Measurements from ENCODE around the gene TSPAN1. TPM values are rescaled to one million over a fixed set of nuclear protein-coding genes. Genes with fewer than 3 reads are reported as not detected.

Gene TSPAN1
- total RNA-seq, 5 donors from 2014 or later (not counting 1 experiment from before 2014, with no cell fraction given): 0.53 to 0.54 TPM; not detected in 3

GRCh38 chr1:46190539-46190938 is 15.7 kb downstream of the TSPAN1 start:
- H3K9me3 ChIP-seq: no peaks in the 10 kb centered on the region
- CTCF ChIA-PET: interaction anchor here in 1 of 2 donors (0.6 kb wide), 1 partner anchor 24 kb away, joined by 4 read pairs; no protein-coding TSS in a partner anchor
- Mint-ChIP-seq H3K4me3 (no peak overlapping the region), H3K27ac (no peak overlapping the region), H3K36me3 (peaks cover 39% of the 10 kb centered on the region), H3K4me1 (peaks cover 0 to under 1% (median 0%) of the 10 kb centered on the region in 3 donors), H3K27me3 (no peaks in the 10 kb centered on the region), H3K9me3 (no peaks in the 10 kb centered on the region)
- H3K27ac ChIP-seq (ENCODE audit: low read length): no peak overlapping the region
- DNase-seq (no peak), ATAC-seq (replicated peaks in 1 of 4) (no peak)
- H3K4me3 ChIP-seq (ENCODE audit: control insufficient read depth in 1 of 2, extremely low read depth in 1 of 2, low read length in 1 of 2): no peak overlapping the region
- H3K27me3 ChIP-seq (replicated peaks in 1 of 2; ENCODE audit: control insufficient read depth in 2 of 2, extremely low read depth in 1 of 2, insufficient read depth in 2 of 2, low read length in 1 of 2): no peaks in the 10 kb centered on the region
- POLR2A ChIA-PET: no interaction called here
- H3K36me3 ChIP-seq (ENCODE audit: control insufficient read depth in 2 of 2, extremely low read depth in 1 of 2, insufficient read depth in 1 of 2, low read length in 1 of 2): peaks cover 24 to 60% of the 10 kb centered on the region in 2 donors
- H3K4me1 ChIP-seq (ENCODE audit: control insufficient read depth in 1 of 2, extremely low read depth in 1 of 2, insufficient read depth in 2 of 2, low read length in 2 of 2): peaks cover 0 to under 1% of the 10 kb centered on the region in 2 experiments
- WGBS (ENCODE audit: insufficient coverage): 92% methylated on average over 2 of the region's 3 CpGs

DNA sequence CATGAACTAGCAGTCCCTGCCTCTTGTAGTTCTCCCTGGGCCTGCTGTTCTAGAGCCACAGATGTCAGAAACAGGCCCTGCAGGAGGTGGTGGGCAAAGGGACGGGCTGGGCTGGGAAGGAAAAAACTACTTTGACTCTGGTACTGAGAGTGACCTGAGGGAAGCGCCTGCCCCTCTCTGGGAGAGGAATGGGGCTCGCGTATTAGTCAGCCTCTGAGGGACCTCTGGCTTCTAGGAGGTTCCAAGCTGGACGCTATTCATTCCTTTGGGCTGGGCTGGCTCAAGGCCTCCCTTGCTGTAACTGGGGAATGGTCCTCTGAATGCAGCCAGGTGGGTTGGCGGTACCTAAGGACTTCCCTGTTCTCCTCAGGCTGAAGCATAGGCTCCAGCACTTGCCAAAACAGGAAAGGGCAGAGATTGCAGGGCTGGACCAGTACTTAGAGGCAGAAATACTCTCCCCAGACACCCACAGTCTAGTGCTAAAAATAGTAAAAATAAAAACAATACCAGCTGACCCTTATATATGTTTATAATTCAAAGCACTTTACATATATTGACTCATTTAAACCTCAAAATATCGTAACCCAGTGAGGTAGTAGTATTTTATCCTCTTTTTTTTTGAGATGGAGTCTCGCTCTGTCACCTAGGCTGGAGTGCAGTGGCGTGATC is 16.3 kb downstream of the TSPAN1 start:
- Mint-ChIP-seq H3K36me3 (peaks cover 44% of the 10 kb centered on the region), H3K27ac (no peak overlapping the region), H3K9me3 (no peaks in the 10 kb centered on the region), H3K4me3 (no peak overlapping the region), H3K4me1 (peaks cover 2 to 3% (median 2%) of the 10 kb centered on the region in 3 donors), H3K27me3 (no peaks in the 10 kb centered on the region)
- no peaks in the 10 kb centered on the region for H3K9me3 ChIP-seq
- no peak for ATAC-seq (replicated peaks in 1 of 4)
- no peak overlapping the region for H3K27ac ChIP-seq (ENCODE audit: low read length)
- H3K4me1 ChIP-seq (ENCODE audit: control insufficient read depth in 1 of 2, extremely low read depth in 1 of 2, insufficient read depth in 2 of 2, low read length in 2 of 2): peaks cover 0 to 4% of the 10 kb centered on the region in 2 experiments
- peaks cover 24 to 65% of the 10 kb centered on the region in 2 donors for H3K36me3 ChIP-seq (ENCODE audit: control insufficient read depth in 2 of 2, extremely low read depth in 1 of 2, insufficient read depth in 1 of 2, low read length in 1 of 2)
- WGBS (ENCODE audit: insufficient coverage): 99% methylated on average over 6 of the region's 9 CpGs
- ChIA-PET POLR2A (no interaction called here), CTCF (interaction anchor here in 1 of 2 donors (0.6 kb wide), 1 partner anchor 24 kb away, joined by 4 read pairs; no protein-coding TSS in a partner anchor)
- no peaks in the 10 kb centered on the region for H3K27me3 ChIP-seq (replicated peaks in 1 of 2; ENCODE audit: control insufficient read depth in 2 of 2, extremely low read depth in 1 of 2, insufficient read depth in 2 of 2, low read length in 1 of 2)
- no peak for DNase-seq
- no peak overlapping the region for H3K4me3 ChIP-seq (ENCODE audit: control insufficient read depth in 1 of 2, extremely low read depth in 1 of 2, low read length in 1 of 2)

- Histone ChIP-seq H3K9me3 (no peaks in the 10 kb centered on the region), H3K4me3 (ENCODE audit: control insufficient read depth in 1 of 2, extremely low read depth in 1 of 2, low read length in 1 of 2) (no peak overlapping the region), H3K27ac (ENCODE audit: low read length) (no peak overlapping the region), H3K36me3 (ENCODE audit: control insufficient read depth in 2 of 2, extremely low read depth in 1 of 2, insufficient read depth in 1 of 2, low read length in 1 of 2) (peaks cover 24 to 68% of the 10 kb centered on the region in 2 donors), H3K4me1 (ENCODE audit: control insufficient read depth in 1 of 2, extremely low read depth in 1 of 2, insufficient read depth in 2 of 2, low read length in 2 of 2) (peaks cover under 1 to 11% of the 10 kb centered on the region in 2 experiments), H3K27me3 (replicated peaks in 1 of 2; ENCODE audit: control insufficient read depth in 2 of 2, extremely low read depth in 1 of 2, insufficient read depth in 2 of 2, low read length in 1 of 2) (no peaks in the 10 kb centered on the region)
- Mint-ChIP-seq H3K4me3 (no peak overlapping the region), H3K27ac (no peak overlapping the region), H3K9me3 (no peaks in the 10 kb centered on the region), H3K4me1 (peaks cover 9 to 13% (median 10%) of the 10 kb centered on the region in 3 donors), H3K27me3 (no peaks in the 10 kb centered on the region), H3K36me3 (peaks cover 47% of the 10 kb centered on the region)
- DNase-seq: no peak
- ChIA-PET POLR2A (no interaction called here), CTCF (no interaction called here)
- WGBS (ENCODE audit: insufficient coverage): 97% methylated on average over 5 of the region's 10 CpGs
- ATAC-seq (replicated peaks in 1 of 4): no peak
Observed at GRCh38 chr1:46192171-46192570, 17.3 kb downstream of the TSPAN1 start.

- H3K27ac ChIP-seq (ENCODE audit: low read length): no peak overlapping the region
- peaks cover 9 to 20% of the 10 kb centered on the region in 2 experiments for H3K4me1 ChIP-seq (ENCODE audit: control insufficient read depth in 1 of 2, extremely low read depth in 1 of 2, insufficient read depth in 2 of 2, low read length in 2 of 2)
- Mint-ChIP-seq H3K4me3 (no peak overlapping the region), H3K36me3 (peaks cover 39% of the 10 kb centered on the region), H3K27me3 (no peaks in the 10 kb centered on the region), H3K9me3 (no peaks in the 10 kb centered on the region), H3K4me1 (peaks cover 14 to 16% (median 14%) of the 10 kb centered on the region in 3 donors), H3K27ac (no peak overlapping the region)
- 99% methylated on average over 7 of the region's 7 CpGs for WGBS (ENCODE audit: insufficient coverage)
- POLR2A ChIA-PET: no interaction called here
- H3K27me3 ChIP-seq (replicated peaks in 1 of 2; ENCODE audit: control insufficient read depth in 2 of 2, extremely low read depth in 1 of 2, insufficient read depth in 2 of 2, low read length in 1 of 2): no peaks in the 10 kb centered on the region
- DNase-seq: no peak
- H3K4me3 ChIP-seq (ENCODE audit: control insufficient read depth in 1 of 2, extremely low read depth in 1 of 2, low read length in 1 of 2): no peak overlapping the region
- CTCF ChIA-PET: no interaction called here
- H3K36me3 ChIP-seq (ENCODE audit: control insufficient read depth in 2 of 2, extremely low read depth in 1 of 2, insufficient read depth in 1 of 2, low read length in 1 of 2): peaks cover 24 to 62% of the 10 kb centered on the region in 2 donors
- H3K9me3 ChIP-seq: no peaks in the 10 kb centered on the region
- ATAC-seq (replicated peaks in 1 of 4): no peak
Observed at GRCh38 chr1:46193285-46193684, 18.4 kb downstream of the TSPAN1 start.

GRCh38 chr1:46193984-46194570 is 19.2 kb downstream of the TSPAN1 start:
- DNase-seq: no peak
- Mint-ChIP-seq H3K27ac (no peak overlapping the region), H3K27me3 (no peaks in the 10 kb centered on the region), H3K9me3 (no peaks in the 10 kb centered on the region), H3K36me3 (peaks cover 37% of the 10 kb centered on the region), H3K4me3 (no peak overlapping the region), H3K4me1 (peaks cover 16 to 18% (median 18%) of the 10 kb centered on the region in 3 donors)
- Histone ChIP-seq H3K27me3 (replicated peaks in 1 of 2; ENCODE audit: control insufficient read depth in 2 of 2, extremely low read depth in 1 of 2, insufficient read depth in 2 of 2, low read length in 1 of 2) (no peaks in the 10 kb centered on the region), H3K4me3 (ENCODE audit: control insufficient read depth in 1 of 2, extremely low read depth in 1 of 2, low read length in 1 of 2) (no peak overlapping the region), H3K4me1 (ENCODE audit: control insufficient read depth in 1 of 2, extremely low read depth in 1 of 2, insufficient read depth in 2 of 2, low read length in 2 of 2) (peaks cover 11 to 28% of the 10 kb centered on the region in 2 experiments), H3K9me3 (no peaks in the 10 kb centered on the region), H3K36me3 (ENCODE audit: control insufficient read depth in 2 of 2, extremely low read depth in 1 of 2, insufficient read depth in 1 of 2, low read length in 1 of 2) (peaks cover 24 to 58% of the 10 kb centered on the region in 2 donors), H3K27ac (ENCODE audit: low read length) (no peak overlapping the region)
- CTCF ChIA-PET: interaction anchor here in 1 of 2 donors (1.0 kb wide), 1 partner anchor 11 kb away, joined by 3 read pairs; no protein-coding TSS in a partner anchor
- WGBS (ENCODE audit: insufficient coverage): 100% methylated on average over 8 of the region's 9 CpGs
- no peak for ATAC-seq (replicated peaks in 1 of 4)
- POLR2A ChIA-PET: no interaction called here

- Histone ChIP-seq H3K27me3 (replicated peaks in 1 of 2; ENCODE audit: control insufficient read depth in 2 of 2, extremely low read depth in 1 of 2, insufficient read depth in 2 of 2, low read length in 1 of 2) (no peaks in the 10 kb centered on the region), H3K27ac (ENCODE audit: low read length) (no peak overlapping the region), H3K9me3 (no peaks in the 10 kb centered on the region), H3K4me3 (ENCODE audit: control insufficient read depth in 1 of 2, extremely low read depth in 1 of 2, low read length in 1 of 2) (no peak overlapping the region), H3K4me1 (ENCODE audit: control insufficient read depth in 1 of 2, extremely low read depth in 1 of 2, insufficient read depth in 2 of 2, low read length in 2 of 2) (peaks cover 15 to 30% of the 10 kb centered on the region in 2 experiments), H3K36me3 (ENCODE audit: control insufficient read depth in 2 of 2, extremely low read depth in 1 of 2, insufficient read depth in 1 of 2, low read length in 1 of 2) (peaks cover 22 to 52% of the 10 kb centered on the region in 2 donors)
- ATAC-seq (replicated peaks in 1 of 4): no peak
- Mint-ChIP-seq H3K9me3 (no peaks in the 10 kb centered on the region), H3K4me1 (peaks cover 16 to 21% (median 21%) of the 10 kb centered on the region in 3 donors), H3K27ac (no peak overlapping the region), H3K36me3 (peaks cover 31% of the 10 kb centered on the region), H3K4me3 (no peak overlapping the region), H3K27me3 (no peaks in the 10 kb centered on the region)
- POLR2A ChIA-PET: no interaction called here
- CTCF ChIA-PET: interaction anchor here in 1 of 2 donors (1.0 kb wide), 1 partner anchor 10 kb away, joined by 3 read pairs; no protein-coding TSS in a partner anchor
- 80% methylated on average over 1 of the region's 5 CpGs for WGBS (ENCODE audit: insufficient coverage)
- no peak for DNase-seq
Observed at GRCh38 chr1:46194641-46195193, 19.8 kb downstream of the TSPAN1 start.
